ENCODE data around the gene AGRN. TPM values are rescaled to one million over a fixed set of nuclear protein-coding genes. Genes with fewer than 3 reads are reported as not detected.

The AGRN gene
- total RNA-seq, 1 donor from 2014 or later = 203 TPM

GRCh38 chr1:1083416-1084371 lies 63.8 kb downstream of the AGRN start:
- Mint-ChIP-seq H3K27ac (ENCODE audit: unreplicated experiment) (no peak overlapping the region), H3K9me3 (no peaks in the 10 kb centered on the region), H3K36me3 (ENCODE audit: low read depth) (no peaks in the 10 kb centered on the region), H3K4me3 (no peak overlapping the region), H3K27me3 (ENCODE audit: low read depth) (peaks cover 7% of the 10 kb centered on the region), H3K4me1 (no peaks in the 10 kb centered on the region)
- no peak for TF ChIP-seq CTCF (conservative IDR thresholded peaks at IDR 0.05)
- no peak for DNase-seq (ENCODE audit: low read depth, low spot score)

- DNase-seq (ENCODE audit: low read depth, low spot score) = no peak
- Mint-ChIP-seq H3K27me3 (ENCODE audit: low read depth) (peaks cover 3% of the 10 kb centered on the region), H3K36me3 (ENCODE audit: low read depth) (no peaks in the 10 kb centered on the region), H3K27ac (ENCODE audit: unreplicated experiment) (no peak overlapping the region), H3K9me3 (no peaks in the 10 kb centered on the region), H3K4me3 (no peak overlapping the region), H3K4me1 (no peaks in the 10 kb centered on the region)
- TF ChIP-seq CTCF (conservative IDR thresholded peaks at IDR 0.05) = no peak
Measured at GRCh38 chr1:1084372-1085170, 64.7 kb downstream of the AGRN start.

GRCh38 chr1:1085171-1085841 lies 65.4 kb downstream of the AGRN start:
- no peak for DNase-seq (ENCODE audit: low read depth, low spot score)
- Mint-ChIP-seq H3K4me1 (no peaks in the 10 kb centered on the region), H3K36me3 (ENCODE audit: low read depth) (no peaks in the 10 kb centered on the region), H3K9me3 (no peaks in the 10 kb centered on the region), H3K4me3 (no peak overlapping the region), H3K27ac (ENCODE audit: unreplicated experiment) (no peak overlapping the region), H3K27me3 (ENCODE audit: low read depth) (no peaks in the 10 kb centered on the region)
- no peak for TF ChIP-seq CTCF (conservative IDR thresholded peaks at IDR 0.05)

- H3K4me3 Mint-ChIP-seq = no peak overlapping the region
- TF ChIP-seq CTCF (conservative IDR thresholded peaks at IDR 0.05) = no peak
- H3K36me3 Mint-ChIP-seq (ENCODE audit: low read depth) = no peaks in the 10 kb centered on the region
- H3K27ac Mint-ChIP-seq (ENCODE audit: unreplicated experiment) = peak overlapping the region; percentile 63
- no peak for DNase-seq (ENCODE audit: low read depth, low spot score)
- no peaks in the 10 kb centered on the region for H3K4me1 Mint-ChIP-seq
- H3K27me3 Mint-ChIP-seq (ENCODE audit: low read depth) = no peaks in the 10 kb centered on the region
- H3K9me3 Mint-ChIP-seq = no peaks in the 10 kb centered on the region
Measured at GRCh38 chr1:1085911-1086841, 66.3 kb downstream of the AGRN start.

Data from neural crest cell (in vitro differentiated cells).